HCT116 (cell line): ENCODE measurements around the gene DEFB128.

Source experiments
- CTCF ChIP-seq, 3 experiments: fragments of 200-600 bp in 1 of 3; sonication (generic) in 1 of 3; IDR thresholded peaks in 2 of 3; conservative IDR thresholded peaks in 1 of 3; 2 replicates each; pipeline ENCODE4 v1.5.1; 2012 to 2017; ENCODE audit warnings: low read depth in 2 of 3, low read length in 2 of 3, antibody characterized with exemption in 1 of 3, borderline replicate concordance in 1 of 3, control low read depth in 1 of 3, mild to moderate bottlenecking in 1 of 3, mixed read lengths in 1 of 3, mixed run types in 1 of 3, moderate library complexity in 1 of 3; ENCODE audit not compliant: insufficient read depth in 1 of 3
- EZH2 ChIP-seq: fragments of 200-600 bp; sonication (generic); IDR thresholded peaks from 2 replicates; pipeline ENCODE4 v1.6.1; 2017; ENCODE audit warnings: antibody characterized with exemption, mixed run types
- EZH2phosphoT487 ChIP-seq: fragments of 200-600 bp; IDR thresholded peaks from 2 replicates; pipeline ENCODE4 v1.6.1; 2018; ENCODE audit warnings: antibody characterized with exemption, borderline replicate concordance
- POLR2A ChIP-seq: IDR thresholded peaks from 2 replicates; pipeline ENCODE4 v1.7.0; 2011; ENCODE audit warnings: borderline replicate concordance; ENCODE audit not compliant: insufficient read depth, insufficient read length; ENCODE audit errors: extremely low read depth
- POLR2AphosphoS5 ChIP-seq: IDR thresholded peaks from 2 replicates; pipeline ENCODE4 v1.6.1; 2011; ENCODE audit warnings: mild to moderate bottlenecking, low read depth, low read length, moderate library complexity
- RAD21 ChIP-seq: IDR thresholded peaks from 2 replicates; pipeline ENCODE4 v1.6.1; 2012; ENCODE audit warnings: low read depth, mild to moderate bottlenecking
- SIN3A ChIP-seq: IDR thresholded peaks from 2 replicates; pipeline ENCODE4 v1.6.1; 2012; ENCODE audit warnings: low read depth
- SRF ChIP-seq: IDR thresholded peaks from 2 replicates; pipeline ENCODE4 v1.6.1; 2012; ENCODE audit warnings: low read depth
- ZFX ChIP-seq: fragments of 450-650 bp; IDR thresholded peaks from 2 replicates; pipeline ENCODE4 v1.6.1; 2017

- TF ChIP-seq EZH2phosphoT487 = no peak
- no peak for TF ChIP-seq CTCF (IDR thresholded peaks at IDR 0.05 in 2 of 3, conservative IDR thresholded peaks at IDR 0.05 in 1 of 3; ENCODE audit: borderline replicate concordance in 1 of 3, insufficient read depth in 1 of 3, low read depth in 2 of 3, low read length in 2 of 3)
- TF ChIP-seq POLR2AphosphoS5 = no peak
- no peak for TF ChIP-seq POLR2A
- no peak for TF ChIP-seq ZFX
- no peak for TF ChIP-seq EZH2
- TF ChIP-seq RAD21 = no peak
- TF ChIP-seq SIN3A = no peak
- no peak for TF ChIP-seq SRF
Observed at GRCh38 chr20:215796-216195, 26.3 kb upstream of the DEFB128 start.
